Lower leg skin (tissue), 3 donors: ENCODE results near the gene AOC2.

Source experiments
- POLR2A ChIP-seq, 2 donors: fragments of 450-650 bp; IDR thresholded peaks; one replicate each; pipeline ENCODE4 v1.6.1; 2016 to 2017; ENCODE audit warnings: antibody characterized with exemption in 2 of 2, mild to moderate bottlenecking in 1 of 2, moderate library complexity in 1 of 2
- TF ChIP-seq, protein P1 (sequence below), 3 donors: fragments of 450-650 bp; IDR thresholded peaks; one replicate each; pipeline ENCODE4 v1.5.1; 2016; ENCODE audit warnings: antibody characterized with exemption in 3 of 3, mild to moderate bottlenecking in 3 of 3, moderate library complexity in 2 of 3

DNA sequence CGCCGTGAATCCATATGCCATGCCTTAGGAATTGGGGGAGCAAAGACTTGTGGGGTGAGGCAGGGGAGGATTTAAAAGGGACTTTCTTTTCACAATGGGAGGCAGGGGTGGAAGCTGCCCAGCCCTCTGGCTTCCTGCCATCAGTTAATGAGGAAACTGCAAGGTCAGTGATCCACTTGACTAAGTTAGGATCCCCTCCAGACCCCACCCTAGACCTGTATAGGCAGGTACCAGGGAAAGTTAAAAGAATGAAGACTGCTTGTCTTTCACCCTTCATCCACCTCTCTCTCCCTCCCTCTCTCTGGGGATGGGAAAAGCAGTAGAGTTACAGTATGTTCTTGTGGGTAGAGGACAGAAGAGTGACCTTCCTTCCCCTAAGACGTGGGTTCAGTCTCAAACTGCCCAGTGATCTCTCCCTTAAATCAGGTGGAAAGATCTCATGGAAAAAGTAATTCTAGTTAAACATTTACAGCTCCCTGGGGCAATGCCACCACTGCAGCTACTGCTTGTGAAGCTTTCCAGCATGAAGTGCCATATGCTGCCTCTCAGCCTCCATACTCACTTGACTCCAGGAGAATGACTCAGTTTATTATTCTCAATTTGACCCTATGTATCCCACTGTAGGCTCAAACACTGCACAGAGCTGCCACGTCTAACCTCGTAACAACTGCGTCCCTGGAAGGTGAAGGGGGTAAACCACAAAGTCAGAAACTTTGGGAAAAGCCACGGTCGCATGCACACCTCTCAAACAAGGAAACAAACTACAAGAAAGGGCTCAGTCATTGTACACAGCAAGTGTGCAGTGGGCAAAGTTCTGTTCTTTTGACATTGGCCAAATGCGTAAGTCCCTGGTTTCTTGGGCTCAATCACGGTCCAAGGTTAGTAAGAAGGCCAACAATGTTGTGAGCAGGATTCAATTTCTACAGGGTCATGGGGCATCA, 47.0 kb upstream of the AOC2 start:
- TF ChIP-seq, protein P1, sequence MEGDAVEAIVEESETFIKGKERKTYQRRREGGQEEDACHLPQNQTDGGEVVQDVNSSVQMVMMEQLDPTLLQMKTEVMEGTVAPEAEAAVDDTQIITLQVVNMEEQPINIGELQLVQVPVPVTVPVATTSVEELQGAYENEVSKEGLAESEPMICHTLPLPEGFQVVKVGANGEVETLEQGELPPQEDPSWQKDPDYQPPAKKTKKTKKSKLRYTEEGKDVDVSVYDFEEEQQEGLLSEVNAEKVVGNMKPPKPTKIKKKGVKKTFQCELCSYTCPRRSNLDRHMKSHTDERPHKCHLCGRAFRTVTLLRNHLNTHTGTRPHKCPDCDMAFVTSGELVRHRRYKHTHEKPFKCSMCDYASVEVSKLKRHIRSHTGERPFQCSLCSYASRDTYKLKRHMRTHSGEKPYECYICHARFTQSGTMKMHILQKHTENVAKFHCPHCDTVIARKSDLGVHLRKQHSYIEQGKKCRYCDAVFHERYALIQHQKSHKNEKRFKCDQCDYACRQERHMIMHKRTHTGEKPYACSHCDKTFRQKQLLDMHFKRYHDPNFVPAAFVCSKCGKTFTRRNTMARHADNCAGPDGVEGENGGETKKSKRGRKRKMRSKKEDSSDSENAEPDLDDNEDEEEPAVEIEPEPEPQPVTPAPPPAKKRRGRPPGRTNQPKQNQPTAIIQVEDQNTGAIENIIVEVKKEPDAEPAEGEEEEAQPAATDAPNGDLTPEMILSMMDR (IDR thresholded peaks at IDR 0.05), result no peak
- no peak for TF ChIP-seq POLR2A (IDR thresholded peaks at IDR 0.05)
